ENCODE data around the gene ANKRD6.

DNA sequence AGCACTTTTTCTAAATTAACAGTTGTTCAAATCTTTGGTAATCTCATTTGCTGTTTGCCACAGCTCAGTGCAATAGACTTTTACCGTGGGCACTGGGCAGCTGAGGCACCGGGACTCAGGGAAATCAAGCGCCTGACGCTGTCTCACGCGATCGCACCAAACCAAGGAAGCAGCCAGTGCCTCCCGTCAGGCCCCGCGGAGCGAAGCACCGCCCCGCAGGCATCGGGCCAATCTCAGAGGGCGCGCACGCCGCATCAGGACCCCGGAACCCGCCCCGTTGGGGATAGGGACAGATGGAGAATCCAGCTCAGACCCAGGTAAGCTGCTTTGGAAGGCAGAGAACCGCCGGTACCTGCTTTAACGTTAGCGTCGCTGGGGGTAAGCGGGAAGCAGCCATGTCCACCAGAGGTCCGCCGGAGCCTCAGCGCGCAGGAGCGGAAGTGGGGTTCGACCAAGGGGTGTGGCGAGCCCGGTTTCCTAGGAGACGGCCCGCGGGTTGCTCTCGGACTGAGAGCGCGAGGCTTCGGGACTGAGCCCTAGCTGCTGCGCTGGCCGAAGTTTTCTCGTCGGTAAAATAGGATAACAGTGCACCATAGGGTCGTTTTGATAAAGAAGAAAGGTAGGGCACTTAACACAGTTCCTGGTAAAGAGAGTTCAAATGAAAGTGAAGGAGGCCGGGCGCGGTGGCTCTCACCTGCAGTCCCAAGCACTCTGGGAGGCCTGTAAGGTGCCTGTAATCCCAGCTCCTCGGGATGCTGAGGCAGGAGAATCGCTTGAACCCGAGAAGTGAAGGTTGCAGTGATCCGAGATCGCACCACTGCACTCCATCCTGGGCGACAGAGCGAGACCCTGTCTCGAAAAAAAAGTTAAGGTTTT is 205.6 kb downstream of the ANKRD6 start, which contains the start of gene LYRM2:
- TF ChIP-seq, protein P1, sequence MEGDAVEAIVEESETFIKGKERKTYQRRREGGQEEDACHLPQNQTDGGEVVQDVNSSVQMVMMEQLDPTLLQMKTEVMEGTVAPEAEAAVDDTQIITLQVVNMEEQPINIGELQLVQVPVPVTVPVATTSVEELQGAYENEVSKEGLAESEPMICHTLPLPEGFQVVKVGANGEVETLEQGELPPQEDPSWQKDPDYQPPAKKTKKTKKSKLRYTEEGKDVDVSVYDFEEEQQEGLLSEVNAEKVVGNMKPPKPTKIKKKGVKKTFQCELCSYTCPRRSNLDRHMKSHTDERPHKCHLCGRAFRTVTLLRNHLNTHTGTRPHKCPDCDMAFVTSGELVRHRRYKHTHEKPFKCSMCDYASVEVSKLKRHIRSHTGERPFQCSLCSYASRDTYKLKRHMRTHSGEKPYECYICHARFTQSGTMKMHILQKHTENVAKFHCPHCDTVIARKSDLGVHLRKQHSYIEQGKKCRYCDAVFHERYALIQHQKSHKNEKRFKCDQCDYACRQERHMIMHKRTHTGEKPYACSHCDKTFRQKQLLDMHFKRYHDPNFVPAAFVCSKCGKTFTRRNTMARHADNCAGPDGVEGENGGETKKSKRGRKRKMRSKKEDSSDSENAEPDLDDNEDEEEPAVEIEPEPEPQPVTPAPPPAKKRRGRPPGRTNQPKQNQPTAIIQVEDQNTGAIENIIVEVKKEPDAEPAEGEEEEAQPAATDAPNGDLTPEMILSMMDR (conservative IDR thresholded peaks at IDR 0.05; ENCODE audit: low read length) = no peak
- no peak for TF ChIP-seq EZH2phosphoT487 (IDR thresholded peaks at IDR 0.05; ENCODE audit: borderline replicate concordance, low read depth, low read length)
